CD4-positive, CD25-positive, alpha-beta regulatory T cell (primary cell): ENCODE results near the gene UGT1A8. TPM values are rescaled to one million over a fixed set of nuclear protein-coding genes. Genes with fewer than 3 reads are reported as not detected.
A peak's percentile ranks its signal among the peaks of the same experiment; 100 is the strongest.
"Not testable (repeated sequence)": the region's sequence is repeated elsewhere in the genome, so short reads cannot be mapped to it uniquely, and the experiment has no call there.

Source experiments
- ATAC-seq, 2 donors: fragments of 150-1000 bp; cut with Tn5 transposase; one replicate each; pipeline ENCODE4 v1.10.0; 2021; ENCODE audit warnings: low read depth in 2 of 2, moderate number of reproducible peaks in 2 of 2, moderate library complexity in 1 of 2
- DNase-seq, 3 donors: peaks; one replicate each; pipeline versions ENCODE4 v3.0.0 to v3.0.0-alpha.2; 2012 to 2022; ENCODE audit warnings: mixed read lengths in 1 of 3
- H3K27ac ChIP-seq: one replicate; pipeline ENCODE4 v1.7.0; 2013; ENCODE audit warnings: mild to moderate bottlenecking, low read length; ENCODE audit not compliant: insufficient read depth, poor library complexity, severe bottlenecking
- H3K27me3 ChIP-seq: one replicate; pipeline ENCODE4 v1.7.0; 2013; ENCODE audit warnings: low read length; ENCODE audit not compliant: control insufficient read depth, insufficient read depth
- H3K36me3 ChIP-seq: one replicate; pipeline ENCODE4 v1.7.0; 2013; ENCODE audit warnings: mild to moderate bottlenecking, low read length, moderate library complexity; ENCODE audit not compliant: control insufficient read depth, insufficient read depth
- H3K4me1 ChIP-seq: 2 replicates; pipeline ENCODE4 v1.7.0; 2013; ENCODE audit warnings: mild to moderate bottlenecking, low read length; ENCODE audit not compliant: insufficient read depth, control insufficient read depth, poor library complexity, severe bottlenecking
- H3K4me3 ChIP-seq: one replicate; pipeline ENCODE4 v1.7.0; 2013; ENCODE audit warnings: low read depth, mild to moderate bottlenecking, low read length, moderate library complexity
- H3K9me3 ChIP-seq, 2 experiments: 1 replicate in 1 of 2; 2 replicates in 1 of 2; pipeline ENCODE4 v1.7.0; 2013; ENCODE audit warnings: low read length in 2 of 2, mild to moderate bottlenecking in 1 of 2, moderate library complexity in 1 of 2; ENCODE audit not compliant: control insufficient read depth in 2 of 2
- H3K27ac Mint-ChIP-seq, 3 donors: one replicate each; pipeline ENCODE4 v1.8.0; 2020 to 2022; ENCODE audit warnings: mild to moderate bottlenecking in 3 of 3, mixed read lengths in 3 of 3, moderate library complexity in 2 of 3
- H3K27me3 Mint-ChIP-seq: one replicate; pipeline ENCODE4 v1.8.0; 2022; ENCODE audit warnings: mild to moderate bottlenecking, mixed read lengths
- H3K36me3 Mint-ChIP-seq: one replicate; pipeline ENCODE4 v1.8.0; 2020; ENCODE audit warnings: mixed read lengths
- H3K4me1 Mint-ChIP-seq, 4 donors: one replicate each; pipeline ENCODE4 v1.8.0; 2020 to 2022; ENCODE audit warnings: mixed read lengths in 4 of 4, mild to moderate bottlenecking in 1 of 4
- H3K4me3 Mint-ChIP-seq, 4 donors: one replicate each; pipeline ENCODE4 v1.8.0; 2020 to 2022; ENCODE audit warnings: mild to moderate bottlenecking in 4 of 4, mixed read lengths in 4 of 4, moderate library complexity in 3 of 4
- H3K9me3 Mint-ChIP-seq, 7 donors: one replicate each; pipeline ENCODE4 v1.8.0; 2020 to 2022; ENCODE audit warnings: mixed read lengths in 7 of 7, mild to moderate bottlenecking in 3 of 7, moderate library complexity in 2 of 7
- polyA plus RNA-seq, 4 donors: library from polyadenylated mRNA; unstranded; fragments of 300-500 nt; fragmentation: Illumina TruSeq; gene quantifications; one replicate each; pipeline ENCODE4 v1.2.3, GENCODE V29; 2021
- total RNA-seq: library from RNA; stranded (reverse); gene quantifications from one replicate; pipeline ENCODE4 v1.2.3, GENCODE V29; 2022

UGT1A8 gene
- total RNA-seq (not detected), polyA plus RNA-seq (not detected)

- not testable (repeated sequence) for H3K4me1 ChIP-seq, H3K4me3 ChIP-seq, H3K27me3 ChIP-seq, H3K27ac Mint-ChIP-seq, H3K36me3 ChIP-seq, H3K27ac ChIP-seq, H3K4me3 Mint-ChIP-seq, DNase-seq, H3K36me3 Mint-ChIP-seq, ATAC-seq, H3K9me3 ChIP-seq, H3K4me1 Mint-ChIP-seq
- Mint-ChIP-seq H3K27me3 (peaks cover 43% of the 10 kb centered on the region), H3K9me3 (peaks cover 0 to 24% (median 5%) of the 10 kb centered on the region in 7 donors)
These were observed at the start of gene UGT1A8 for GRCh38 chr2:233617476-233617875. UGT1A8 (plus strand) TSS chr2:233617633; CDS start chr2:233617708, 75 bp downstream.

DNA sequence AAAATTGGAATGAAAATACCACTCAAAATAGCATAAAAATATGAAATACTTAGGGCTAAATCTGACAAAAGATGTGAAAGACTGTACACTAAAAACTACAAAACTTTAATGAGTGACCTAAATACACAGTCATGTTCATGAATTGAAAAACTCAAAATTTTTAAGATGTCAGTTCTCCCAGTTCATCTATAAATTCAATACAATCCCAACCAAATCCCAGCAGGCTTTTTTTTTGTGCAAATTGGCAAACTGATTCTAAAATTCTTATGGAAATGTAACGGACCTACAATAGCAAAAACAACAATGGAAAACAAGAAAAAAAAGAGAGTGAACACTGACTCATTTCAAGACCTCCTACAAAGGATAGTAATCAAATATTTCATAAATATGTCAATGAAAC lies 46.4 kb upstream of the UGT1A8 start:
- peak overlapping the region in 1 of 4 donors; percentile 16 for H3K4me3 Mint-ChIP-seq
- H3K9me3 Mint-ChIP-seq: peaks cover 0 to 3% (median 0%) of the 10 kb centered on the region in 7 donors
- peaks cover 0 to 2% (median 0%) of the 10 kb centered on the region in 4 donors for H3K4me1 Mint-ChIP-seq
- H3K4me3 ChIP-seq: no peak overlapping the region
- no peak for DNase-seq
- H3K9me3 ChIP-seq: no peaks in the 10 kb centered on the region
- H3K27ac ChIP-seq: no peak overlapping the region
- no peak overlapping the region for H3K27ac Mint-ChIP-seq
- H3K27me3 Mint-ChIP-seq: peaks cover 26% of the 10 kb centered on the region
- H3K4me1 ChIP-seq: peaks cover 2% of the 10 kb centered on the region
- H3K36me3 Mint-ChIP-seq: no peaks in the 10 kb centered on the region
- no peak for ATAC-seq
- no peaks in the 10 kb centered on the region for H3K36me3 ChIP-seq
- H3K27me3 ChIP-seq: peaks cover 9% of the 10 kb centered on the region

DNA sequence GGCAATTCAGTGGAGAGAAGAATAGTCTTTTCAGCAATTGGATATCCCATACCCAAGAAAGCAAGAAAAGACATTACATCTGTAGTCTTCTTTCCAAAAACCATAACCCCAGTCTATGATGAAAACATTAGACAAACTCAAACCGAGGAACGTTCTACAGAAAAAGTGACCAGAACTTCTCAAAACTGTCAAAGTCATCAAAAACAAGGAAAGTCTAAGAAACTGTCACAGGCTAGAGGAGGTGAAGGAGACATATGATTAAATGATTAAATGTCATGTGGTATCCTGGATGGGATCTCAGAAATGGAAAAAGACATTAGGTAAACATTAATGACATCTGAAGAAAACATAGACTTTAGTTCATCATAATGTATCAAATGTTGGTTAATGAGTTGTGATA lies 46.0 kb upstream of the UGT1A8 start:
- no peak overlapping the region for H3K4me3 ChIP-seq
- H3K36me3 Mint-ChIP-seq: no peaks in the 10 kb centered on the region
- no peak for DNase-seq

GRCh38 chr2:233572468-233572867 lies 45.0 kb upstream of the UGT1A8 start:
- H3K9me3 Mint-ChIP-seq: peaks cover 0 to 6% (median 0%) of the 10 kb centered on the region in 7 donors

More for the DNA sequence above, 46.0 kb upstream of the UGT1A8 start:
- Mint-ChIP-seq H3K27ac (no peak overlapping the region), H3K4me3 (no peak overlapping the region), H3K4me1 (no peaks in the 10 kb centered on the region), H3K27me3 (peaks cover 26% of the 10 kb centered on the region), H3K9me3 (peaks cover 0 to 3% (median 0%) of the 10 kb centered on the region in 7 donors)
- no peak for ATAC-seq
- Histone ChIP-seq H3K4me1 (no peaks in the 10 kb centered on the region), H3K9me3 (no peaks in the 10 kb centered on the region), H3K27ac (no peak overlapping the region), H3K27me3 (peaks cover 9% of the 10 kb centered on the region), H3K36me3 (no peaks in the 10 kb centered on the region)

DNA sequence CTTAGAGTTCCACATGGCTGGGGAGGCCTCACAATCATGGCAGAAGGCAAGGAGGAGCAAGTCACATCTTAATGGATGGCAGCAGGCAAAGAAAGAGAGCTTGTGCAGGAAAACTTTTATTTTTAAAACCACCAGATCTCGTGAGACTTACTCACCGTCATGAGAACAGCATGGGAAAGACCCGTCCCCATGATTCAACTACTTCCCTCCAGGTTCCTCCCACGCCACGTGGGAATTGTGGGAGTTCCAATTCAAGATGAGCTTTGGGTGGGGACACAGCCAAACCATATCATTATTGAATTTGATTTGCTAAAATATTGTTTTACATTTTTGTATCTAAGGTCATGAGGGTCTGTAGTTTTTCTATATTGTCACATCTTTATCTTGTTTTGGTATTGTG lies 40.1 kb upstream of the UGT1A8 start:
- H3K27ac Mint-ChIP-seq, H3K27ac ChIP-seq, H3K4me3 ChIP-seq, H3K4me3 Mint-ChIP-seq, H3K36me3 ChIP-seq, H3K4me1 Mint-ChIP-seq, ATAC-seq, H3K4me1 ChIP-seq, H3K27me3 ChIP-seq, H3K9me3 ChIP-seq, H3K9me3 Mint-ChIP-seq, H3K36me3 Mint-ChIP-seq, DNase-seq: not testable (repeated sequence)
- H3K27me3 Mint-ChIP-seq: peaks cover 20% of the 10 kb centered on the region

More at GRCh38 chr2:233572468-233572867, 45.0 kb upstream of the UGT1A8 start:
- no peaks in the 10 kb centered on the region for H3K36me3 Mint-ChIP-seq
- no peaks in the 10 kb centered on the region for H3K4me1 ChIP-seq
- no peak for ATAC-seq
- H3K27me3 Mint-ChIP-seq: peaks cover 31% of the 10 kb centered on the region
- H3K27me3 ChIP-seq: peaks cover 9% of the 10 kb centered on the region
- no peaks in the 10 kb centered on the region for H3K9me3 ChIP-seq
- H3K4me3 ChIP-seq: no peak overlapping the region
- no peak for DNase-seq
- H3K36me3 ChIP-seq: no peaks in the 10 kb centered on the region
- no peak overlapping the region for H3K27ac ChIP-seq
- H3K4me3 Mint-ChIP-seq: no peak overlapping the region
- no peaks in the 10 kb centered on the region for H3K4me1 Mint-ChIP-seq
- peak overlapping the region in 1 of 3 donors; percentile 37 for H3K27ac Mint-ChIP-seq

DNA sequence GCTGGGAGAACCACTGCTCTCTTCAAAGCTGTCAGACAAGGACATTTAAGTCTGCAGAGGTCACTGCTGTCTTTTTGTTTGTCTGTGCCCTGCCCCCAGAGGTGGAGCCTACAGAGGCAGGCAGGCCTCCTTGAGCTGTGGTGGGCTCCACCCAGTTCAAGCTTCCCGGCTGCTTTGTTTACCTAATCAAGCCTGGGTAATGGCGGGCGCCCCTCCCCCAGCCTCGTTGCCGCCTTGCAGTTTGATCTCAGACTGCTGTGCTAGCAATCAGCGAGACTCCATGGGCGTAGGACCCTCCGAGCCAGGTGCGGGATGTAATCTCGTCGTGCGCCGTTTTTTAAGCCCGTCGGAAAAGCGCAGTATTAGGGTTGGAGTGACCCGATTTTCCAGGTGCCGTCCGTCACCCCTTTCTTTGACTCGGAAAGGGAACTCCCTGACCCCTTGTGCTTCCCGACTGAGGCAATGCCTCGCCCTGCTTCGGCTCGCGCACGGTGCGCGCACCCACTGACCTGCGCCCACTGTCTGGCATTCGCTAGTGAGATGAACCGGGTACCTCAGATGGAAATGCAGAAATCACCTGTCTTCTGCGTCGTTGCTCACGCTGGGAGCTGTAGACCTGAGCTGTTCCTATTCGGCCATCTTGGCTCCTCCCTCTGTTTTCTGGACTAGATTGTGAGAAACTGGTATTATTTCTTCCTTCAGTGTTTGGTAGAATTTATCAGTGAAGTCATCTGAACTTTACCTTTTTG lies 34.0 kb upstream of the UGT1A8 start:
- not testable (repeated sequence) for H3K4me3 ChIP-seq, H3K4me1 Mint-ChIP-seq, H3K36me3 ChIP-seq, H3K9me3 ChIP-seq, DNase-seq, ATAC-seq, H3K27ac ChIP-seq, H3K9me3 Mint-ChIP-seq, H3K36me3 Mint-ChIP-seq, H3K4me1 ChIP-seq, H3K27me3 ChIP-seq, H3K27ac Mint-ChIP-seq
- Mint-ChIP-seq H3K27me3 (peaks cover 44% of the 10 kb centered on the region), H3K4me3 (peak overlapping the region in 1 of 4 donors; percentile 12)

DNA sequence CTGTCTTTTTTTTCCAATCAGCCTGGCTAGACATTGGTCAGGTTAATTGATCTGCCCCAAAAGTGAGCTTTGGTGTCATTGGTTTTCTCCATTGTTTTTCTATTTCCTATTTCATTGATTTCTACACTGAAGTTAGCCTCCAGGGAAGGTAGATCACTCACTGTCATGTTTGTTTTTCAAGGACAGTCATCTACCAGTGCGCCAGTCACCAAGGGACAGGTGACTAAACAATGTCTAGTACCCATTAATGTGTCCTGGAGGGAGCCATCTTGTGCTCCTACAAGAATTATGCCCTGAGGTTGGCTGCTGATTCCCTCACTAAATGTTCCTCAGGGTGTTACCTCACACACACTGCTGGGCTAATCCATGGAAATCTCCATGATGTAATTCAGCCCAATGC lies 33.2 kb upstream of the UGT1A8 start:
- ATAC-seq (no peak), DNase-seq (no peak)
- Histone ChIP-seq H3K27ac (no peak overlapping the region), H3K36me3 (no peaks in the 10 kb centered on the region), H3K27me3 (peaks cover 9% of the 10 kb centered on the region), H3K4me3 (no peak overlapping the region), H3K4me1 (no peaks in the 10 kb centered on the region), H3K9me3 (no peaks in the 10 kb centered on the region)
- Mint-ChIP-seq H3K27ac (no peak overlapping the region), H3K4me1 (no peaks in the 10 kb centered on the region), H3K4me3 (no peak overlapping the region), H3K9me3 (peaks cover 0 to 1% (median 0%) of the 10 kb centered on the region in 7 donors), H3K36me3 (no peaks in the 10 kb centered on the region), H3K27me3 (peaks cover 52% of the 10 kb centered on the region)

DNA sequence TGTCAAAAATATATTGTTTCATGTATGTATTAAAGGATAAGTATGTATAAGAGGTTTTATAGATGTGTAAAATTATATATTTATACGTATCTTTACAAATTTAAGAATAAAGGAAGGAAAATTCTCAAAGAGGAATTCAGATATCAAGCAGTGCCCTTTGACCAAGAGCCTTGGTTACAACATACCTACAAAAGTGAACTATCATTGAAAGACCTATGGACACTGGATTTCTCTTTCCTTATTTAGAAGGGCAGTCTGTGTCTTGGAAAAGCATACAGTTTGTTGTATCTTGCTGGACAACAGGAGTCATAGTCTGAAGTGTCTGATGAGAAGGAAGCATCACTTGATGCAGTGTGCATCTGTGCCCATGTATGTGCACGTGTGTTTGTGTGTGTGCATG lies 29.0 kb upstream of the UGT1A8 start:
- Histone ChIP-seq H3K4me3 (no peak overlapping the region), H3K27ac (no peak overlapping the region), H3K36me3 (no peaks in the 10 kb centered on the region), H3K9me3 (no peaks in the 10 kb centered on the region), H3K27me3 (peaks cover 14% of the 10 kb centered on the region), H3K4me1 (no peaks in the 10 kb centered on the region)
- Mint-ChIP-seq H3K36me3 (no peaks in the 10 kb centered on the region), H3K4me1 (no peaks in the 10 kb centered on the region), H3K27me3 (peaks cover 67% of the 10 kb centered on the region), H3K9me3 (peaks cover 0 to 3% (median 0%) of the 10 kb centered on the region in 7 donors), H3K27ac (no peak overlapping the region), H3K4me3 (no peak overlapping the region)
- no peak for DNase-seq
- ATAC-seq: no peak
